ENCODE data around the gene DGKB. TPM values are rescaled to one million over a fixed set of nuclear protein-coding genes. Genes with fewer than 3 reads are reported as not detected.

The DGKB gene
- polyA plus RNA-seq (0.01 TPM in 1 of 3 replicates, not detected in the others), polyA minus RNA-seq (not detected in 3 replicates)
- polyA plus RNA-seq (2011; ENCODE audit: low read depth) = not detected
- polyA plus RNA-seq (2011; cell fraction: cytosol; rRNA removed) = 0.01 TPM in 1 of 2 replicates, not detected in the other
- polyA plus RNA-seq (2011; cell fraction: nucleus; rRNA removed) = not detected in 2 replicates
- not detected in 2 replicates for polyA plus RNA-seq (2012; ENCODE audit: low replicate concordance)
- not detected for polyA minus RNA-seq (2011; cell fraction: cytosol; rRNA and poly(A)+ RNA removed)
- polyA minus RNA-seq (2011; cell fraction: nucleus; rRNA and poly(A)+ RNA removed) = not detected in 2 replicates

- FAIRE-seq (no peak), DNase-seq (ENCODE audit: low read depth, low spot score) (no peak)
- dilution Hi-C loops (cut with MboI; ENCODE audit: extremely low pct_ligation_motif_present, low sequenced_read_pairs) = no loop called here
- no peaks in the 10 kb centered on the region for H3K79me2 ChIP-seq (ENCODE audit: control insufficient read depth, insufficient read depth, low read length)
- H3K4me2 ChIP-seq (ENCODE audit: control insufficient read depth, extremely low read depth, insufficient read depth, low read depth, low read length) = no peak within 1 kb of the TSS
- no peaks in the 10 kb centered on the region for H3K4me1 ChIP-seq (ENCODE audit: control insufficient read depth, extremely low read depth, insufficient read depth, low read length)
- no peaks in the 10 kb centered on the region for H4K20me1 ChIP-seq (ENCODE audit: control insufficient read depth, extremely low read depth, insufficient read depth, low read length)
- no peak within 1 kb of the TSS for H3K9ac ChIP-seq (ENCODE audit: control insufficient read depth, extremely low read depth, insufficient read depth, low read length)
- no peak within 1 kb of the TSS for H3K4me3 ChIP-seq (ENCODE audit: control insufficient read depth in 2 of 3, extremely low read depth in 1 of 3, insufficient read depth in 2 of 3, low read depth in 1 of 3, low read length in 3 of 3)
- peaks cover 13% of the 10 kb centered on the region for H3K27me3 ChIP-seq (ENCODE audit: control insufficient read depth, extremely low read depth, insufficient read depth, low read length)
- no peak within 1 kb of the TSS for H2AFZ ChIP-seq (ENCODE audit: control insufficient read depth, low read length)
- no peaks in the 10 kb centered on the region for H3K36me3 ChIP-seq (ENCODE audit: control insufficient read depth in 2 of 2, extremely low read depth in 1 of 2, insufficient read depth in 2 of 2, low read length in 2 of 2)
- no peaks in the 10 kb centered on the region for H3K9me3 ChIP-seq (ENCODE audit: control insufficient read depth, low read depth, low read length)
- no peak within 1 kb of the TSS for H3K27ac ChIP-seq (ENCODE audit: control insufficient read depth, insufficient read depth, low read length)
- no peaks in the 10 kb centered on the region for H3K9me1 ChIP-seq (ENCODE audit: control insufficient read depth, extremely low read depth, insufficient read depth, low read length)
- TF ChIP-seq EZH2 (IDR thresholded peaks at IDR 0.05; ENCODE audit: low read length) = peak; percentile 24
- TF ChIP-seq CTCF (optimal IDR thresholded peaks at IDR 0.05 in 1 of 3, IDR thresholded peaks at IDR 0.05 in 1 of 3, conservative IDR thresholded peaks at IDR 0.05 in 1 of 3; ENCODE audit: extremely low read depth in 1 of 3, insufficient read depth in 2 of 3, low read length in 3 of 3) = no peak
Measured at GRCh38 chr7:14902589-14903067, at the start of gene DGKB. Gene DGKB (minus strand): TSS chr7:14902751.

GRCh38 chr7:14950013-14950412 lies 47.5 kb upstream of the DGKB start:
- Histone ChIP-seq H2AFZ (ENCODE audit: control insufficient read depth, low read length) (no peak overlapping the region), H3K27me3 (ENCODE audit: control insufficient read depth, extremely low read depth, insufficient read depth, low read length) (no peaks in the 10 kb centered on the region), H3K27ac (ENCODE audit: control insufficient read depth, insufficient read depth, low read length) (no peak overlapping the region), H3K36me3 (ENCODE audit: control insufficient read depth in 2 of 2, extremely low read depth in 1 of 2, insufficient read depth in 2 of 2, low read length in 2 of 2) (no peaks in the 10 kb centered on the region), H3K9ac (ENCODE audit: control insufficient read depth, extremely low read depth, insufficient read depth, low read length) (no peak overlapping the region), H3K9me3 (ENCODE audit: control insufficient read depth, low read depth, low read length) (no peaks in the 10 kb centered on the region), H3K4me3 (ENCODE audit: control insufficient read depth in 2 of 3, extremely low read depth in 1 of 3, insufficient read depth in 2 of 3, low read depth in 1 of 3, low read length in 3 of 3) (no peak overlapping the region), H3K4me2 (ENCODE audit: control insufficient read depth, extremely low read depth, insufficient read depth, low read depth, low read length) (no peak overlapping the region), H4K20me1 (ENCODE audit: control insufficient read depth, extremely low read depth, insufficient read depth, low read length) (no peaks in the 10 kb centered on the region), H3K4me1 (ENCODE audit: control insufficient read depth, extremely low read depth, insufficient read depth, low read length) (no peaks in the 10 kb centered on the region), H3K79me2 (ENCODE audit: control insufficient read depth, insufficient read depth, low read length) (no peaks in the 10 kb centered on the region), H3K9me1 (ENCODE audit: control insufficient read depth, extremely low read depth, insufficient read depth, low read length) (no peaks in the 10 kb centered on the region)
- dilution Hi-C loops (cut with MboI; ENCODE audit: extremely low pct_ligation_motif_present, low sequenced_read_pairs) = no loop called here
- FAIRE-seq (no peak), DNase-seq (ENCODE audit: low read depth, low spot score) (no peak)
- TF ChIP-seq CTCF (optimal IDR thresholded peaks at IDR 0.05 in 1 of 3, IDR thresholded peaks at IDR 0.05 in 1 of 3, conservative IDR thresholded peaks at IDR 0.05 in 1 of 3; ENCODE audit: extremely low read depth in 1 of 3, insufficient read depth in 2 of 3, low read length in 3 of 3) = no peak
- TF ChIP-seq EZH2 (IDR thresholded peaks at IDR 0.05; ENCODE audit: low read length) = no peak

Measured in keratinocyte (primary cell).